Measurements from ENCODE around the gene EPO.
"Not testable (repeated sequence)": the region's sequence is repeated elsewhere in the genome, so short reads cannot be mapped to it uniquely, and the experiment has no call there.

Gene EPO

GRCh38 chr7:100711369-100711768 is 8.9 kb upstream of the EPO start:
- DNase-seq (ENCODE audit: low read depth in 1 of 2, low spot score in 1 of 2): no peak
- no peak overlapping the region for H3K27ac ChIP-seq (replicated peaks)
- H3K4me3 ChIP-seq (replicated peaks; ENCODE audit: insufficient read depth, low read length): no peak overlapping the region
- TF ChIP-seq REST (IDR thresholded peaks at IDR 0.05; ENCODE audit: insufficient replicate concordance, low read depth) (no peak), GABPA (IDR thresholded peaks at IDR 0.05; ENCODE audit: low read depth) (no peak), POLR2AphosphoS5 (IDR thresholded peaks at IDR 0.05; ENCODE audit: low read depth) (no peak), CTCF (IDR thresholded peaks at IDR 0.05; ENCODE audit: insufficient read depth, low read length) (no peak), SPI1 (IDR thresholded peaks at IDR 0.05; ENCODE audit: borderline replicate concordance, low read depth) (no peak)
- no peaks in the 10 kb centered on the region for H3K27me3 ChIP-seq (ENCODE audit: insufficient read depth, poor library complexity, severe bottlenecking)

GRCh38 chr7:100714725-100715124 is 5.5 kb upstream of the EPO start:
- no peak for TF ChIP-seq SPI1 (IDR thresholded peaks at IDR 0.05; ENCODE audit: borderline replicate concordance, low read depth)
- TF ChIP-seq POLR2AphosphoS5 (IDR thresholded peaks at IDR 0.05; ENCODE audit: low read depth): no peak
- no peak for TF ChIP-seq CTCF (IDR thresholded peaks at IDR 0.05; ENCODE audit: insufficient read depth, low read length)
- Histone ChIP-seq H3K27ac (replicated peaks) (no peak overlapping the region), H3K4me3 (replicated peaks; ENCODE audit: insufficient read depth, low read length) (no peak overlapping the region), H3K27me3 (ENCODE audit: insufficient read depth, poor library complexity, severe bottlenecking) (peaks cover 3% of the 10 kb centered on the region)
- DNase-seq (ENCODE audit: low read depth in 1 of 2, low spot score in 1 of 2): no peak

- peaks cover 19% of the 10 kb centered on the region for H3K27me3 ChIP-seq (ENCODE audit: insufficient read depth, poor library complexity, severe bottlenecking)
- H3K27ac ChIP-seq (replicated peaks); H3K4me3 ChIP-seq (replicated peaks; ENCODE audit: insufficient read depth, low read length): not testable (repeated sequence)
These were observed 3.2 kb upstream of the EPO start for GRCh38 chr7:100717073-100717472.

GRCh38 chr7:100719523-100720278 is 567 bp upstream of the EPO start:
- Histone ChIP-seq H3K27me3 (ENCODE audit: insufficient read depth, poor library complexity, severe bottlenecking) (peaks cover 19% of the 10 kb centered on the region), H3K27ac (replicated peaks) (no peak overlapping the region), H3K4me3 (replicated peaks; ENCODE audit: insufficient read depth, low read length) (no peak overlapping the region)
- DNase-seq (ENCODE audit: low read depth in 1 of 2, low spot score in 1 of 2): no peak
- no peak for TF ChIP-seq GABPA (IDR thresholded peaks at IDR 0.05; ENCODE audit: low read depth)
- TF ChIP-seq POLR2AphosphoS5 (IDR thresholded peaks at IDR 0.05; ENCODE audit: low read depth): no peak
- TF ChIP-seq SPI1 (IDR thresholded peaks at IDR 0.05; ENCODE audit: borderline replicate concordance, low read depth): no peak
- TF ChIP-seq CTCF (IDR thresholded peaks at IDR 0.05; ENCODE audit: insufficient read depth, low read length): no peak
- no peak for TF ChIP-seq REST (IDR thresholded peaks at IDR 0.05; ENCODE audit: insufficient replicate concordance, low read depth)

More at GRCh38 chr7:100717073-100717472, 3.2 kb upstream of the EPO start:
- not testable (repeated sequence) for DNase-seq (ENCODE audit: low read depth in 1 of 2, low spot score in 1 of 2)
